Measurements from ENCODE around the gene ADAD2.

- TF ChIP-seq CTCF (IDR thresholded peaks at IDR 0.05) = no peak
- TF ChIP-seq ZFX (IDR thresholded peaks at IDR 0.05; ENCODE audit: borderline replicate concordance) = no peak
Observed at GRCh38 chr16:84246679-84247077, 55.7 kb downstream of the ADAD2 start.

Measured in 22Rv1 (cell line).